ENCODE data around the gene RPTOR. TPM values are rescaled to one million over a fixed set of nuclear protein-coding genes. Genes with fewer than 3 reads are reported as not detected.
A peak's percentile ranks its signal among the peaks of the same experiment; 100 is the strongest.

The RPTOR gene
- total RNA-seq, 2 experiments from 2014 or later: 88.9 to 91.8 TPM

GRCh38 chr17:80656590-80656989, 112.0 kb downstream of the RPTOR start:
- H3K9me3 Mint-ChIP-seq: peaks cover 22% of the 10 kb centered on the region
- no peak overlapping the region for H3K27ac Mint-ChIP-seq
- H3K36me3 Mint-ChIP-seq (ENCODE audit: low read depth): peaks cover 37% of the 10 kb centered on the region
- no peak overlapping the region for H3K4me3 Mint-ChIP-seq
- ChIA-PET POLR2A (interaction anchor here (1.0 kb wide), 1 partner anchor 20 kb away, joined by 3 read pairs; no protein-coding TSS in a partner anchor), CTCF (no interaction called here)
- H3K27me3 Mint-ChIP-seq: no peaks in the 10 kb centered on the region
- DNase-seq: no peak
- peaks cover 20% of the 10 kb centered on the region for H3K4me1 Mint-ChIP-seq

GRCh38 chr17:80657561-80657960, 112.9 kb downstream of the RPTOR start:
- no peak for DNase-seq
- H3K9me3 Mint-ChIP-seq: peaks cover 22% of the 10 kb centered on the region
- peaks cover 38% of the 10 kb centered on the region for H3K36me3 Mint-ChIP-seq (ENCODE audit: low read depth)
- H3K4me1 Mint-ChIP-seq: peaks cover 18% of the 10 kb centered on the region
- ChIA-PET POLR2A (interaction anchor here (1.0 kb wide), 1 partner anchor 19 kb away, joined by 3 read pairs; no protein-coding TSS in a partner anchor), CTCF (no interaction called here)
- H3K4me3 Mint-ChIP-seq: no peak overlapping the region
- no peak overlapping the region for H3K27ac Mint-ChIP-seq
- H3K27me3 Mint-ChIP-seq: no peaks in the 10 kb centered on the region

- H3K9me3 Mint-ChIP-seq: peaks cover 20% of the 10 kb centered on the region
- no peak for DNase-seq
- H3K4me1 Mint-ChIP-seq: peaks cover 26% of the 10 kb centered on the region
- ChIA-PET CTCF (no interaction called here), POLR2A (no interaction called here)
- peaks cover 32% of the 10 kb centered on the region for H3K36me3 Mint-ChIP-seq (ENCODE audit: low read depth)
- H3K27me3 Mint-ChIP-seq: no peaks in the 10 kb centered on the region
- no peak overlapping the region for H3K27ac Mint-ChIP-seq
- no peak overlapping the region for H3K4me3 Mint-ChIP-seq
Measured at GRCh38 chr17:80658821-80659220, 114.2 kb downstream of the RPTOR start.

DNA sequence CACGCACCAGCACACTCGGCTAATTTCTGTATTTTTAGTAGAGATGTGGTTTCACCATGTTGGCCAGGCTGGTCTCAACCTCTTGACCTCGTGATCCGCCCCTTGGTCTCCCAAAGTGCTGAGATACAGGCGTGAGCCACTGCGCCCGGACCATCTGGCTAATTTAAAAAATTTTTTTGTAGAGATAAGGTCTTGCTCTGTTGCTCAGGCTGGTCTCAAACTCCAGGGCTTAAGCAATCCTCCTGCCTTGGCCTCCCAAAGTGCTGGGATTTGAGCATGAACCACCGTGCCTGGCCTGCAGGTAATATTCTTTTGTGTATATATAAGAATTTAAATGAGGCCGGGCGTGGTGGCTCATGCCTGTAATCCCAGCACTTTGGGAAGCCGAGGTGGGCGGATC, 115.0 kb downstream of the RPTOR start:
- Mint-ChIP-seq H3K4me3 (no peak overlapping the region), H3K9me3 (peaks cover 18% of the 10 kb centered on the region), H3K27me3 (no peaks in the 10 kb centered on the region), H3K27ac (no peak overlapping the region), H3K36me3 (ENCODE audit: low read depth) (peaks cover 27% of the 10 kb centered on the region), H3K4me1 (peaks cover 34% of the 10 kb centered on the region)
- POLR2A ChIA-PET: no interaction called here
- DNase-seq: no peak
- CTCF ChIA-PET: interaction anchor here (1.0 kb wide), 1 partner anchor 12 kb away, joined by 3 read pairs; no protein-coding TSS in a partner anchor

- CTCF ChIA-PET: interaction anchor here (0.6 to 1.0 kb wide), 2 partner anchors 13 to 56 kb away, joined by 3 read pairs; no protein-coding TSS in a partner anchor
- Mint-ChIP-seq H3K36me3 (ENCODE audit: low read depth) (peaks cover 27% of the 10 kb centered on the region), H3K4me3 (no peak overlapping the region), H3K4me1 (peaks cover 39% of the 10 kb centered on the region), H3K9me3 (peaks cover 18% of the 10 kb centered on the region), H3K27ac (no peak overlapping the region), H3K27me3 (no peaks in the 10 kb centered on the region)
- POLR2A ChIA-PET: no interaction called here
- no peak for DNase-seq
Measured at GRCh38 chr17:80660527-80661198, 116.0 kb downstream of the RPTOR start.

- Mint-ChIP-seq H3K27ac (peak overlapping the region; percentile 17), H3K27me3 (no peaks in the 10 kb centered on the region), H3K9me3 (peaks cover 11% of the 10 kb centered on the region), H3K36me3 (ENCODE audit: low read depth) (peaks cover 26% of the 10 kb centered on the region), H3K4me1 (peaks cover 55% of the 10 kb centered on the region), H3K4me3 (no peak overlapping the region)
- CTCF ChIA-PET: no interaction called here
- no peak for DNase-seq
- POLR2A ChIA-PET: interaction anchor here (3.0 kb wide), 1 partner anchor 12 kb away, joined by 10 read pairs; no protein-coding TSS in a partner anchor
Measured at GRCh38 chr17:80662557-80662956, 117.9 kb downstream of the RPTOR start.

DNA sequence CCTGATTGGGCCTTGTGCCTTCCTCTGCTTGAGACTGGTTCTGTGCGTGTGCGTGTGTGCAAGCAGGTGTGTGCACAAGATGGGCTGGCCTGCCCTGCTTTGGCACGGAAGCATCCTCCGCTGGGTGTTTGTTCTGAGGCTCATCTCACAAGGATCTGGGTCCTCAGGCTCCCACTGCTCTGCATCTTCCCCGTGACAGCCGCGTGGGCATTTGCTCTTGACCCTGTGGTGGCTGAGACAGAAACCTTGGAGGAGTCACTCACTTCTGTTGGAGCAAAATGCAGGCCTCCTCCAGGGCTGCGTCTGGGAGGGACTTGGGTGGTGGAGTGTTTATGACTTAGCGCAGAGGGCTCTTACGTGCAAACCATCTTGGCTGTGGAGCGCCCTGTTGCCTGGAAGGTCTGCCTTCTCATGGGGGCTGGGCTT, 119.2 kb downstream of the RPTOR start:
- Mint-ChIP-seq H3K4me3 (peak overlapping the region; percentile 25), H3K4me1 (peaks cover 66% of the 10 kb centered on the region), H3K36me3 (ENCODE audit: low read depth) (peaks cover 22% of the 10 kb centered on the region), H3K27ac (peak overlapping the region; percentile 89), H3K9me3 (peaks cover 2% of the 10 kb centered on the region), H3K27me3 (no peaks in the 10 kb centered on the region)
- POLR2A ChIA-PET: interaction anchor here (0.9 to 3.0 kb wide), 3 partner anchors 14 to 209 kb away, joined by 3 to 10 read pairs (median 5); no protein-coding TSS in a partner anchor
- DNase-seq: peak; percentile 32
- CTCF ChIA-PET: no interaction called here

DNA sequence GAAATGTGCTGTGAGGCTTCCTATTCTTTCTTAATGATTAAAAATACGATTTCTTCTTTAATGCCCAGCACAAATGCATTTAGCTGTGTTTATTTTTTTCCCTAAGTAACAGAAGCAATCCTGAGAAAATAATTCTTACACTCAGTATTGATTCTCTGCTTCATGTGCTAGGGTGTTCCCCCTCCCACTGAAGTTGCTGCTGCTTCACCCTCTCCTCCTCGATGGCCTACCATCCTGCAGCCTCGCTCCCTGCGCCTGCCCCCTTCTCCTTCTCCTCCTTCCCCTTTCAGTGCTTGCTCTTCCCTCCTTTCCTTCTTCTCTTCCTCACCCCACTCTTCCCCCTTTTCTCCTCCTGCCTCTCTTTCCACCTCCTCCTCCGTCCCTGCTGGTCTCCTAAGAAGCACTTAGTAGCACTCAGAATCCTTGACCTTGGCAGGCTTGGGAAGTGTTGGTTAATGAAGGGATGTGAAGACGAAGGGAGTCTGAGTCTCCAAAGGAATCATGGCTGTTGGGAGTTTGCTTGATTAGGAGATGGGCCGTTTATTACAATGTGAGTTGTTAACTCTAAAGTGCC, 119.7 kb downstream of the RPTOR start:
- Mint-ChIP-seq H3K9me3 (no peaks in the 10 kb centered on the region), H3K4me1 (peaks cover 68% of the 10 kb centered on the region), H3K4me3 (peak overlapping the region; percentile 49), H3K36me3 (ENCODE audit: low read depth) (peaks cover 19% of the 10 kb centered on the region), H3K27ac (peak overlapping the region; percentile 89), H3K27me3 (no peaks in the 10 kb centered on the region)
- ChIA-PET CTCF (no interaction called here), POLR2A (interaction anchor here (0.9 to 3.0 kb wide), 3 partner anchors 14 to 210 kb away, joined by 3 to 10 read pairs (median 5); no protein-coding TSS in a partner anchor)
- no peak for DNase-seq

GRCh38 chr17:80665792-80666191, 121.2 kb downstream of the RPTOR start:
- Mint-ChIP-seq H3K27me3 (no peaks in the 10 kb centered on the region), H3K36me3 (ENCODE audit: low read depth) (peaks cover 22% of the 10 kb centered on the region), H3K27ac (peak overlapping the region; percentile 81), H3K4me3 (peak overlapping the region; percentile 66), H3K9me3 (no peaks in the 10 kb centered on the region), H3K4me1 (peaks cover 80% of the 10 kb centered on the region)
- no peak for DNase-seq
- CTCF ChIA-PET: no interaction called here
- POLR2A ChIA-PET: no interaction called here

DNA sequence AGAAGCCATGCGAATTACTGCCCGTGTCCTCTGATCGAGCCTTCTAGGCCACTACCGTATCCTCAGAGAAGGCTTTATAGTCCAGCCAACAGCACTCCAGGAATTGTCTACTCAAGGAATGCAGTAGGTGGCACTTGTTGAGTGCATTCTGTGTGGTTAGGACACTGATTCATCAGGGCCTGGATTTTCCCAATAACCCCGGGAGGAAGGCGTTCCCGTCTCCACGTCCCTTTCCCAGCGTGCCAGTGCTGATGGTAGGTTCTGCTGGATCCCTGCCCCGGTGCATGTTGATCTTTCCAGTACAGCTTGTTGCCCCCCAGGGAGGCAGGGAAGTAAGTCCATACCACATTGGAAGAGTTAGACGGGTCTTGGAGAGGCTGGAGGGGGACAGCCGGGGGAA, 122.2 kb downstream of the RPTOR start:
- no peaks in the 10 kb centered on the region for H3K9me3 Mint-ChIP-seq
- peaks cover 23% of the 10 kb centered on the region for H3K36me3 Mint-ChIP-seq (ENCODE audit: low read depth)
- ChIA-PET CTCF (no interaction called here), POLR2A (no interaction called here)
- H3K27me3 Mint-ChIP-seq: no peaks in the 10 kb centered on the region
- peak overlapping the region; percentile 84 for H3K27ac Mint-ChIP-seq
- DNase-seq: no peak
- H3K4me1 Mint-ChIP-seq: peaks cover 86% of the 10 kb centered on the region
- H3K4me3 Mint-ChIP-seq: no peak overlapping the region

DNA sequence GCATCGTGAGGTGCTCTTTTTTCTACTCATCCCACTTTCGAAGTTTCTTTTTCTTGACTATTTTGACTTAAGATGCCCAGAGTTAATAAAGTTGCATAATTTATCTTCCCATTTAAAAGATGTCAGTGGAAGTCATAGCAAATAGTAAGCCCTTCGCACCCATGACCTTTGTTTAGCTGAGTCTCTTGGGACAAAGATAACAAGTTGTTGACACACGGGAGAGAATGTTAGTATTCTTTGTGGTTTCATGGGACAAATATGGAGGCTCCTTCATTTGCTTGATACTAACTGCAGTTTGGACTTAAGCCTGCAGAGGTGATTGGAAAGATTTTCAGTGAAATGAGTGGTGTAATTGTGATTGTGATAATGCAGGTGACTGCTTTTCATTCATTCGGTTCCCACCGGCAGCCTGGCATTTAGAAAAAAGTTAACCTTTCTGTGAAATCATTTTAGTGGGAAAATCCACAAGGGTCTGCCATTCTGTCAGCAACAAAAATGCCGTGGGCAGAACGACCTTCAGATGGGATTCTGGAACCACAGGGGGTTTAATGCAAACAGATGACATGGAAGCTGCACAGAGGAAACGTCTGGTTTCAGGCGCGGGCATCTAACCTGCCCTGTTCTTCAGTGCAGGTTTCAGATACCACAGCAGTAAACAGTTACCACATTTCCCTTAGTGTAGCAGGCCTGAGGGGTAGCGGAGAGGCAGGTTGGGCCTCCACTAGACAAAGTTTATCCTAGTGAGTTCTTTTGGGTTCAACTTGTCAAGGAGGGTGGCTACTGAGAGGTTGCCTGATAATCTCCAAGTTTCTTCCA, 123.0 kb downstream of the RPTOR start:
- H3K36me3 Mint-ChIP-seq (ENCODE audit: low read depth): peaks cover 23% of the 10 kb centered on the region
- DNase-seq: peak; percentile 49
- peaks cover 84% of the 10 kb centered on the region for H3K4me1 Mint-ChIP-seq
- no peaks in the 10 kb centered on the region for H3K9me3 Mint-ChIP-seq
- H3K27ac Mint-ChIP-seq: peak overlapping the region; percentile 84
- H3K4me3 Mint-ChIP-seq: peak overlapping the region; percentile 4
- no peaks in the 10 kb centered on the region for H3K27me3 Mint-ChIP-seq
- ChIA-PET POLR2A (no interaction called here), CTCF (no interaction called here)

GRCh38 chr17:80668375-80669148, 123.9 kb downstream of the RPTOR start:
- Mint-ChIP-seq H3K9me3 (no peaks in the 10 kb centered on the region), H3K4me1 (peaks cover 84% of the 10 kb centered on the region), H3K27ac (peak overlapping the region; percentile 84), H3K4me3 (peak overlapping the region; percentile 4), H3K27me3 (no peaks in the 10 kb centered on the region), H3K36me3 (ENCODE audit: low read depth) (peaks cover 26% of the 10 kb centered on the region)
- ChIA-PET CTCF (no interaction called here), POLR2A (no interaction called here)
- no peak for DNase-seq

Measured in activated CD4-positive, alpha-beta memory T cell treated with anti-CD3 and anti-CD28 coated beads, Interleukin-2, amount 10 ng/mL, durations not matched to agents 7 days and 5 days (primary cell).